H1 (cell line): ENCODE results near the gene PNPLA3. TPM values are rescaled to one million over a fixed set of nuclear protein-coding genes. Genes with fewer than 3 reads are reported as not detected.

Experiments
- CTCF ChIA-PET: fragments of 300-600 bp; sonication (Branson Sonifier 250); formaldehyde crosslinking; loops from one replicate; lab custom pipeline; 2021; ENCODE audit not compliant: partially characterized antibody; lab: Charles Lee
- POLR2A ChIA-PET: fragments of 300-600 bp; sonication (Branson Sonifier 250); formaldehyde crosslinking; loops from one replicate; lab custom pipeline; 2021; ENCODE audit warnings: inconsistent platforms; ENCODE audit not compliant: partially characterized antibody; lab: Charles Lee
- DNase-seq, 2 experiments: peaks; one replicate each; pipeline versions ENCODE4 v3.0.0 to v3.0.0-alpha.2; 2010 to 2022; ENCODE audit warnings: low spot score in 2 of 2, low read depth in 1 of 2, mixed read lengths in 1 of 2
- FAIRE-seq: peaks from 2 replicates; lab custom pipeline; 2011; peaks lifted over from hg19 to GRCh38; lab: Jason Lieb, UNC
- H2AFZ ChIP-seq: 2 replicates; pipeline ENCODE4 v1.8.1; 2012; ENCODE audit warnings: low read length, inconsistent platforms
- H2AK5ac ChIP-seq: 2 replicates; pipeline ENCODE4 v1.6.1; 2013; ENCODE audit warnings: low read depth, low read length
- H2BK120ac ChIP-seq: replicated peaks from 2 replicates; pipeline ENCODE3; 2013; ENCODE audit warnings: low read depth, low read length, inconsistent platforms
- H2BK12ac ChIP-seq: 2 replicates; pipeline ENCODE4 v1.6.1; 2013; ENCODE audit warnings: low read depth, low read length
- H2BK15ac ChIP-seq: 2 replicates; pipeline ENCODE4 v1.6.1; 2013; ENCODE audit warnings: low read length
- H2BK20ac ChIP-seq: 2 replicates; pipeline ENCODE4 v1.6.1; 2013; ENCODE audit warnings: low read length
- H2BK5ac ChIP-seq: 2 replicates; pipeline ENCODE4 v1.6.1; 2013; ENCODE audit warnings: low read depth, low read length
- H3K14ac ChIP-seq: 2 replicates; pipeline ENCODE4 v1.6.1; 2013; ENCODE audit warnings: inconsistent platforms; ENCODE audit not compliant: insufficient read length
- H3K18ac ChIP-seq: 2 replicates; pipeline ENCODE4 v1.6.1; 2013; ENCODE audit warnings: low read length; ENCODE audit errors: extremely low read depth
- H3K23ac ChIP-seq: 2 replicates; pipeline ENCODE4 v1.6.1; 2013; ENCODE audit warnings: inconsistent platforms; ENCODE audit not compliant: insufficient read length
- H3K23me2 ChIP-seq: 2 replicates; pipeline ENCODE4 v1.6.1; 2013; ENCODE audit warnings: low read depth, low read length
- H3K27ac ChIP-seq: 2 replicates; pipeline ENCODE4 v1.6.1; 2011; ENCODE audit warnings: low read depth, low read length, inconsistent platforms
- H3K27me3 ChIP-seq, 4 experiments: replicated peaks in 1 of 4; 1 replicate in 1 of 4; 2 replicates in 3 of 4; pipeline versions ENCODE4 v1.6.1 to v1.8.1; 2011 to 2013; ENCODE audit warnings: low read length in 3 of 4, mild to moderate bottlenecking in 3 of 4, inconsistent platforms in 2 of 4, mixed read lengths in 2 of 4, moderate library complexity in 1 of 4; ENCODE audit not compliant: control insufficient read depth in 3 of 4, insufficient read depth in 3 of 4; ENCODE audit errors: extremely low read depth in 1 of 4
- H3K36me3 ChIP-seq, 4 experiments: 2 replicates each; pipeline versions ENCODE4 v1.6.1 to v1.8.1; 2011 to 2013; ENCODE audit warnings: mild to moderate bottlenecking in 4 of 4, low read length in 3 of 4, moderate library complexity in 2 of 4, control low read depth in 1 of 4, inconsistent platforms in 1 of 4; ENCODE audit not compliant: insufficient read depth in 4 of 4, control insufficient read depth in 2 of 4
- H3K4ac ChIP-seq: replicated peaks from 2 replicates; pipeline ENCODE3; 2013; ENCODE audit warnings: low read length, low read depth, mixed read lengths, inconsistent platforms; ENCODE audit not compliant: insufficient read length
- H3K4me1 ChIP-seq, 4 experiments: replicated peaks in 1 of 4; 1 replicate in 1 of 4; 2 replicates in 3 of 4; pipeline versions ENCODE4 v1.6.1 to v1.8.1; 2011 to 2013; ENCODE audit warnings: low read length in 3 of 4, inconsistent platforms in 2 of 4, mixed read lengths in 1 of 4; ENCODE audit not compliant: insufficient read depth in 4 of 4, control insufficient read depth in 3 of 4
- H3K4me2 ChIP-seq, 2 experiments: 2 replicates each; pipeline versions ENCODE4 v1.6.1 to v1.8.1; 2011 to 2013; ENCODE audit warnings: low read depth in 2 of 2, low read length in 2 of 2, control low read depth in 1 of 2, inconsistent platforms in 1 of 2, mild to moderate bottlenecking in 1 of 2; ENCODE audit not compliant: insufficient read depth in 1 of 2
- H3K4me3 ChIP-seq, 4 experiments: fragments of 200-600, 300-600 bp in 1 of 4; sonication (generic), shearing (Covaris generic), sonication (Bioruptor Twin) in 1 of 4; 2 replicates each; pipeline versions ENCODE4 v1.5.1 to v1.8.1; 2011 to 2016; ENCODE audit warnings: low read length in 4 of 4, low read depth in 3 of 4, control low read depth in 2 of 4, inconsistent platforms in 2 of 4, mild to moderate bottlenecking in 2 of 4, mixed read lengths in 1 of 4, moderate library complexity in 1 of 4; ENCODE audit not compliant: insufficient read depth in 2 of 4; ENCODE audit errors: extremely low read depth in 1 of 4
- H3K56ac ChIP-seq: replicated peaks from 2 replicates; pipeline ENCODE3; 2013; ENCODE audit warnings: low read depth, mild to moderate bottlenecking, mixed read lengths, low read length, inconsistent platforms; ENCODE audit not compliant: insufficient read length
- H3K79me1 ChIP-seq: 2 replicates; pipeline ENCODE4 v1.6.1; 2013; ENCODE audit warnings: low read depth, low read length, control low read depth
- H3K79me2 ChIP-seq, 2 experiments: 2 replicates each; pipeline versions ENCODE4 v1.6.1 to v1.8.1; 2012 to 2013; ENCODE audit warnings: low read length in 2 of 2, mild to moderate bottlenecking in 2 of 2, inconsistent platforms in 1 of 2; ENCODE audit not compliant: insufficient read depth in 2 of 2, control insufficient read depth in 1 of 2
- H3K9ac ChIP-seq, 4 experiments: replicated peaks in 1 of 4; 1 replicate in 1 of 4; 2 replicates in 3 of 4; pipeline versions ENCODE4 v1.6.1 to v1.8.1; 2011 to 2013; ENCODE audit warnings: low read depth in 3 of 4, low read length in 3 of 4, control low read depth in 2 of 4, mild to moderate bottlenecking in 2 of 4, moderate library complexity in 2 of 4, inconsistent platforms in 1 of 4; ENCODE audit errors: extremely low read depth in 1 of 4
- H3K9me3 ChIP-seq, 2 experiments: 2 replicates each; pipeline versions ENCODE4 v1.6.1 to v1.8.1; 2012 to 2013; ENCODE audit warnings: mild to moderate bottlenecking in 2 of 2, moderate library complexity in 2 of 2, control low read depth in 1 of 2, inconsistent platforms in 1 of 2, low read depth in 1 of 2, low read length in 1 of 2, mixed read lengths in 1 of 2; ENCODE audit not compliant: insufficient read depth in 2 of 2
- H4K20me1 ChIP-seq, 2 experiments: replicated peaks in 1 of 2; 2 replicates each; pipeline versions ENCODE3 to v1.8.1; 2011 to 2013; ENCODE audit warnings: inconsistent platforms in 2 of 2, low read length in 2 of 2, mild to moderate bottlenecking in 1 of 2; ENCODE audit not compliant: insufficient read depth in 2 of 2, control insufficient read depth in 1 of 2
- H4K5ac ChIP-seq: 2 replicates; pipeline ENCODE4 v1.6.1; 2013; ENCODE audit warnings: low read length, low read depth, mixed read lengths, inconsistent platforms; ENCODE audit not compliant: insufficient read length
- H4K8ac ChIP-seq: 2 replicates; pipeline ENCODE4 v1.8.0; 2013; ENCODE audit warnings: mild to moderate bottlenecking, moderate library complexity, low read length, inconsistent platforms; ENCODE audit not compliant: insufficient read depth; ENCODE audit errors: extremely low read depth
- H4K91ac ChIP-seq: replicated peaks from 2 replicates; pipeline ENCODE3; 2013; ENCODE audit warnings: low read length, mixed read lengths, inconsistent platforms; ENCODE audit not compliant: insufficient read length
- BCL11A ChIP-seq, 2 experiments: IDR thresholded peaks; one replicate each; pipeline ENCODE4 v1.6.1; 2011; ENCODE audit warnings: low read depth in 2 of 2, low read length in 2 of 2, mild to moderate bottlenecking in 2 of 2
- CREB1 ChIP-seq: IDR thresholded peaks from 2 replicates; pipeline ENCODE4 v1.6.1; 2012; ENCODE audit warnings: inconsistent platforms
- CTCF ChIP-seq, 3 experiments: IDR thresholded peaks; 1 replicate in 2 of 3; 2 replicates in 1 of 3; pipeline versions ENCODE4 v1.5.1 to v1.6.1; 2011; ENCODE audit warnings: low read length in 3 of 3, mild to moderate bottlenecking in 3 of 3, inconsistent platforms in 2 of 3, low read depth in 1 of 3, moderate library complexity in 1 of 3; ENCODE audit not compliant: insufficient read depth in 1 of 3; ENCODE audit errors: control extremely low read depth in 1 of 3
- GABPA ChIP-seq: IDR thresholded peaks from 2 replicates; pipeline ENCODE4 v1.6.1; 2011; ENCODE audit warnings: mild to moderate bottlenecking, low read length, moderate library complexity, borderline replicate concordance; ENCODE audit not compliant: insufficient read depth
- RAD21 ChIP-seq, 2 experiments: IDR thresholded peaks in 1 of 2; conservative IDR thresholded peaks in 1 of 2; 2 replicates each; pipeline ENCODE4 v1.6.1; 2011; ENCODE audit warnings: low read depth in 2 of 2, low read length in 2 of 2, improper control_type of control experiment in 1 of 2, inconsistent platforms in 1 of 2, mild to moderate bottlenecking in 1 of 2, moderate library complexity in 1 of 2
- SP1 ChIP-seq: IDR thresholded peaks from 2 replicates; pipeline ENCODE4 v1.6.1; 2011; ENCODE audit warnings: low read depth, low read length
- TAF1 ChIP-seq: IDR thresholded peaks from 2 replicates; pipeline ENCODE4 v1.6.1; 2011; ENCODE audit warnings: mild to moderate bottlenecking, low read depth, low read length
- WGBS, 2 experiments: shearing (Covaris generic) in 1 of 2; methylation state at CpG; one replicate each; pipeline versions ENCODE4 v1.1.6 to v1.1.7; 2013 to 2015; ENCODE audit warnings: low lambda C conversion rate in 2 of 2, mixed read lengths in 2 of 2, inconsistent platforms in 1 of 2, low coverage in 1 of 2, missing lambda C conversion rate in 1 of 2; ENCODE audit not compliant: insufficient replicate concordance in 2 of 2, insufficient coverage in 1 of 2, insufficient read length in 1 of 2; ENCODE audit errors: extremely low coverage in 1 of 2, missing lambda C conversion rate in 1 of 2; 5-methylcytosine and 5-hydroxymethylcytosine counted together
- polyA plus RNA-seq, 7 experiments: library from polyadenylated mRNA; depleted of rRNA in 3 of 7; stranded (reverse) in 5 of 7; unstranded in 2 of 7; fragments of >200 nt in 5 of 7; fragments of 200-250 nt in 2 of 7; gene quantifications; 1 replicate in 5 of 7; 2 replicates in 1 of 7; 4 replicates in 1 of 7; pipeline versions ENCODE4 v1.2.1 to v1.2.3, GENCODE V29; 2011 to 2013; ENCODE audit warnings: missing spikeins in 2 of 7, mixed read lengths in 2 of 7
- total RNA-seq: library from RNA; stranded (reverse); fragmentation: NEBNext Ultra II Directional; extraction: Animal tissue kit (Norgen Biotek cat#: 25700); gene quantifications from 2 replicates; pipeline ENCODE4 v1.2.1, GENCODE V29; 2021

The PNPLA3 gene
- total and polyA plus RNA-seq, 2 of the 8 experiments (the other 6 are each of a cell fraction or from before 2014, with no cell fraction given), result 17.5 to 23.4 TPM

GRCh38 chr22:43945632-43946383, 22.2 kb downstream of the PNPLA3 start:
- no peaks in the 10 kb centered on the region for H3K79me1 ChIP-seq
- H3K27me3 ChIP-seq, result no peaks in the 10 kb centered on the region
- H3K56ac ChIP-seq, result no peak overlapping the region
- H3K4me1 ChIP-seq, result no peaks in the 10 kb centered on the region
- no peak overlapping the region for H2BK15ac ChIP-seq
- no peak for FAIRE-seq
- no peak overlapping the region for H3K27ac ChIP-seq
- H3K18ac ChIP-seq, result no peak overlapping the region
- no peak overlapping the region for H3K23ac ChIP-seq
- H3K23me2 ChIP-seq, result no peaks in the 10 kb centered on the region
- H3K36me3 ChIP-seq, result peaks cover 14 to 33% (median 21%) of the 10 kb centered on the region in 4 experiments; a peak in 6 of 8 replicates
- H2AK5ac ChIP-seq, result no peak overlapping the region
- 82% methylated on average over 12 of the region's 12 CpGs; no CpG with 5 or more reads in 1 of the 2 experiments for WGBS, 2 experiments
- H2AFZ ChIP-seq, result no peak overlapping the region
- POLR2A ChIA-PET, result interaction anchor here (0.6 to 1.4 kb wide), 7 partner anchors 9 to 656 kb away, joined by 3 to 5 read pairs (median 4); partner anchors contain the start of genes PNPLA3 and SAMM50
- no peak overlapping the region for H3K4ac ChIP-seq
- no peak overlapping the region for H2BK120ac ChIP-seq
- no peak overlapping the region for H3K4me2 ChIP-seq
- peaks cover 4 to 13% of the 10 kb centered on the region in 2 experiments for H4K20me1 ChIP-seq
- no peaks in the 10 kb centered on the region for H3K79me2 ChIP-seq
- no peak overlapping the region for H3K4me3 ChIP-seq
- no peak overlapping the region for H2BK20ac ChIP-seq
- peak in 1 of 2 experiments; percentile 83 for DNase-seq
- CTCF ChIA-PET, result interaction anchor here (0.7 to 3.4 kb wide), 37 partner anchors 9 to 436 kb away, joined by 3 to 32 read pairs (median 4); partner anchors contain the start of genes PNPLA3 and SAMM50
- no peaks in the 10 kb centered on the region for H3K9me3 ChIP-seq
- H2BK12ac ChIP-seq, result no peak overlapping the region
- H4K5ac ChIP-seq, result no peak overlapping the region
- no peak overlapping the region for H2BK5ac ChIP-seq
- H4K91ac ChIP-seq, result no peak overlapping the region
- no peak overlapping the region for H4K8ac ChIP-seq
- no peak overlapping the region for H3K9ac ChIP-seq
- TF ChIP-seq RAD21 (IDR thresholded peaks at IDR 0.05 in 1 of 2, conservative IDR thresholded peaks at IDR 0.05 in 1 of 2; ENCODE audit: low read depth in 2 of 2, low read length in 2 of 2) (peak; percentile 42 to 62; a peak in 3 of 4 replicates), BCL11A (IDR thresholded peaks at IDR 0.05; ENCODE audit: low read depth in 2 of 2, low read length in 2 of 2) (no peak), TAF1 (no peak), CREB1 (0 out of 2 replicates have a peak, but pooled peaks have one; percentile 48), SP1 (no peak), CTCF (IDR thresholded peaks at IDR 0.05; ENCODE audit: control extremely low read depth in 1 of 3, insufficient read depth in 1 of 3, low read depth in 1 of 3, low read length in 3 of 3) (peak; percentile 82 to 97 (median 94)), GABPA (0 out of 2 replicates have a peak, but pooled peaks have one; percentile 40)
- no peak overlapping the region for H3K14ac ChIP-seq
